Measurements from ENCODE around the gene UBASH3A.

DNA sequence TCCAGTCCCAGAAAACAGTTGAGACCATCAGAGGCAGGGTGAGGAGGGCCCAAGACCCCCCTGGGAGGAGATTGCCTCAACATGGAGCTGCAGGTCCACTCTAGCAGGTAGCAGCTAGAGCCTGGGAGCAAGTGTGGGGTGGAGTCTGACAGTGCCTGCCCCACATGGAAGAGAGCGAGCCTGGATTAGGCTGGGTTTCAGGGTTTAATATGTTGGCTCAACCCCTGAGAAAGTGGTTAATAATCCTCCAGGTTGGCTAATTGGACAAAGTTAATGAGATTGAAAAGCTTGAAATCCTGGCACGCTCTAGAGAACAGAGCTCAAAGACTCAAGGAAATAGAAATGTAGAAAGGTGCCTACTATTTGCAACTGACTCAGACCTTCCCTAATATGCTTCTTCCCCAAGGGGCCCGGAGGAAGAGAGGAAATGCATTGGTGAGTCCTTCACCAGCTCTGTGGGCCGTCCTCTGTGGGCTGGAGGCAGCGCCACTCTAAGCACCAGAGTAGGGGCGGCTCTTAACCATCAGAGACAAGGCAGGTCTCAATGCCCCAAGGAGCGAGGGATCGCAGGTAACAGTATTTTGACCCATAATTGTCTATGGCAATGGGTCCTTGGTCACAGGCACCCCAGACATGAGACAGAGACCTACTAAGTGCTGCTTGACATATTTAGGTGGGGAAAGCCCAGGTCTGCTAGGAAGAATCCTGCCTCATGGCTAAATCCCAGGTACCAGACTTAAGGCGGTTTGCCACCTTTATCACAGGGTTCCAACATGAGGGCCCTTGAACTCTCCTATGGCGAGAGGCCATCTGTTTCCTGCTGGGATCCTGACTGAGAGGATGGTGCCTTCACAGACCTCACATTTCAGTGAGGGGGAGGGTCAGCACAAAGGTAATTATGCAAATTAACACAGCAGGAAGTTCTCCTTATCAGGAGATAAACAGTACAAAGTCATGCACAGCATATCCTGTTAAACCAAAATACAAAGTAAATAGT lies 58.5 kb downstream of the UBASH3A start:
- TF ChIP-seq, protein P1, sequence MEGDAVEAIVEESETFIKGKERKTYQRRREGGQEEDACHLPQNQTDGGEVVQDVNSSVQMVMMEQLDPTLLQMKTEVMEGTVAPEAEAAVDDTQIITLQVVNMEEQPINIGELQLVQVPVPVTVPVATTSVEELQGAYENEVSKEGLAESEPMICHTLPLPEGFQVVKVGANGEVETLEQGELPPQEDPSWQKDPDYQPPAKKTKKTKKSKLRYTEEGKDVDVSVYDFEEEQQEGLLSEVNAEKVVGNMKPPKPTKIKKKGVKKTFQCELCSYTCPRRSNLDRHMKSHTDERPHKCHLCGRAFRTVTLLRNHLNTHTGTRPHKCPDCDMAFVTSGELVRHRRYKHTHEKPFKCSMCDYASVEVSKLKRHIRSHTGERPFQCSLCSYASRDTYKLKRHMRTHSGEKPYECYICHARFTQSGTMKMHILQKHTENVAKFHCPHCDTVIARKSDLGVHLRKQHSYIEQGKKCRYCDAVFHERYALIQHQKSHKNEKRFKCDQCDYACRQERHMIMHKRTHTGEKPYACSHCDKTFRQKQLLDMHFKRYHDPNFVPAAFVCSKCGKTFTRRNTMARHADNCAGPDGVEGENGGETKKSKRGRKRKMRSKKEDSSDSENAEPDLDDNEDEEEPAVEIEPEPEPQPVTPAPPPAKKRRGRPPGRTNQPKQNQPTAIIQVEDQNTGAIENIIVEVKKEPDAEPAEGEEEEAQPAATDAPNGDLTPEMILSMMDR (conservative IDR thresholded peaks at IDR 0.05) = no peak
- no peak for TF ChIP-seq ZFX (IDR thresholded peaks at IDR 0.05)
